NCI-H2107 treated with DMSO at 0.1 percent for 48 hours (cell line): ENCODE measurements around the gene NEK6.
A peak's percentile ranks its signal among the peaks of the same experiment; 100 is the strongest.

Experiments
- DNase-seq: peaks from one replicate; lab custom pipeline; 2025; ENCODE audit not compliant: unreplicated experiment; lab: John Stamatoyannopoulos, UW

The NEK6 gene

DNA sequence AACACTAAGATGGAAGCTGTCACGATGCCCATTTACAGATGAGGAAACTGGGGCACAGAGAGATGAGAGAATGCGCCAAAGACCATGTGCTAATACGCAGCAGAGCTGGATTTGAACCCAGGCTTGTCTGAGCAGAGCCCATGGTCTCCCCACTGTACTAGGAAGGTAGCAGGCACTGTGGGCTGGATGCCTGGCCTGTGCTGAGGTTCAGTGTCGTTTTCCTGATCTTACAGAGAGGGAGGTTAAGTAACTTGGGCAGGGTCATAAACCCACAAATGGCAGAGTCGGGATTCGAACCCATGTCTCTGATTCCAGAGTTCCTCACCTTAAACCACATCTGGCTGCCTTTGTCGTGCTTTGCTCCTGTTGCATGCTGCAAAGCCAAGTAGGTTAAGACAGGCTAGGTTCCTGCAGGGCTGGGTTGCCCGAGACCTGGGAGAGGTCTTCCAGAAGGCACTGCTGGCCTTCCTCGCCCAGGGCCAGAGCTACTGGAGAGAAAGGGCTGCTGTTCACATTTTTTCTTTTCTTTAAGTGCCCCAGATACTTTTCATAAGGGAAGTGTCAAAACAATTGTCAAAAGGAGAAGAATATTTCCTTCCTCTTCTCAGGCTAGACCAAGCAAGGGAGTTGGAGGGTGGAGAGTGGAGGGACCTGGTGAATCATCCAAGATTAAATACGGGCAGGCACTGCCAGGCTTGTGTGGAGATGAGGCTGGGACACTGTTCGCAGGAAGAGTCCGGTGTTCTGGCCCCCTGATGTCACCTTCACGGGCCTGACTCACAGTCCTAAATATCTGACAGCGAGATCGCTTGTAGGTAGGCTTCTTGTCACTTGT, 3.2 kb downstream of the NEK6 start:
- DNase-seq: no peak

GRCh38 chr9:124261736-124262648, 4.2 kb downstream of the NEK6 start:
- DNase-seq: no peak

- no peak for DNase-seq
These were observed 4.9 kb downstream of the NEK6 start for GRCh38 chr9:124262649-124262972.

GRCh38 chr9:124263213-124263612, 5.5 kb downstream of the NEK6 start:
- no peak for DNase-seq

GRCh38 chr9:124263800-124264426, 6.2 kb downstream of the NEK6 start:
- no peak for DNase-seq

- no peak for DNase-seq
These were observed 7.1 kb downstream of the NEK6 start for GRCh38 chr9:124264823-124265233.

DNA sequence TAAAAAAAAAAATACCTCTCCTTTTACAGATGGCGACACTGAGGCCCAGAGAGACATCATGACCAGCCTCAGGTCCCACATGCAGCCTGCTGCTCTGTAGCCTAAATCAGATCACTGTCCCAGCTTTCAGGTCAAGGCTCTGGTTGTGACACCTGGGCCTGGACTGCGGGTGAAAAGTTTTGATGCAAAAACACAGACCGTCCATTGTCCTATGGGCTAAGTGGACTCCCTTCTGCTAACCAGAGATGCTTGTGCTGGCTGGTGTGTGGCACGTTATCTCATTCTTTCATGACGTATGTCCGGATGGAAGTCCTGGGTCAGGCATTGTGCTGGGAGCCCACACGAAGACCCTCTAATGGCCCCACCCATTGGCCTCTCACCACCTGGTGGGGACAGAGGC, 7.8 kb downstream of the NEK6 start:
- DNase-seq: no peak

GRCh38 chr9:124266139-124266825, 8.5 kb downstream of the NEK6 start:
- no peak for DNase-seq

DNA sequence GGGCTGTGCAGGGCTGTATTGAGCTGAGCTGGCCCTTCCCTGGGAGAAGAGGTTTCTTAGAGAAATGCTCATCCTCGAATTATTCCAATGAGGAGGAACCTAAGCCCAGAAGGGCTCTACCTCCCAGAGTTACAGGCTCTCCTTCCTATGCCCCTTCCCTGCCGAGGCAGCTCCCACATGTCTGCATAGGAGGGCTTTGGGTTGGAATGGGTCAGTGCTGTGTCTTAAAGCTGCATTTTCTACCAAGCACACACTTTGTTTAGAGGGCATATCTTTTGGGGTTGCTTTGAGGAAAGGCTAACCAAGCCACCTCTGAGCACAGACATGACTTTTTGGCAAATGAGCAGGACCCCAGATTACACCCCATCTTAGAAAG, 9.1 kb downstream of the NEK6 start:
- DNase-seq: no peak

- peak; percentile 74 for DNase-seq
These were observed 9.6 kb downstream of the NEK6 start for GRCh38 chr9:124267271-124267807.

DNA sequence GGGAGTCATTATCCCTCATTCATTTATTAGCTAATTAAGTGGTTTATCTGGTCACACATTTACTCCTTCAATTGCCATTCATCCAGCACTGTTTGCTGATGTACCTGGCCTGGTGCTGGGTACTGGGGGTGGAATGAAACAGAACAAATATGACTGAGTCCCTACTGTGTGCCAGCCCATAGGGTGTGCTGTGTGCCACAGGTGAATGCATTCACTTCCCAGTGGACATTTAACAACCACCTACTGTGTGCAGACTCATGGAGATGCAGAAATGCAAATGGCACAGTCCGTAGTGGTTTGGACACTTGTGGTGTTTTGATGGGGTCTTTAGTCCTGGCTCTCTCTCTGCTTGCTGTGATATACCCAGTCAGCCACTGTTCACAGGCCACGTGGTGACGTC, 10.5 kb downstream of the NEK6 start:
- DNase-seq: no peak

GRCh38 chr9:124268661-124269060, 10.9 kb downstream of the NEK6 start:
- DNase-seq: no peak

GRCh38 chr9:124269556-124269955, 11.8 kb downstream of the NEK6 start:
- no peak for DNase-seq

GRCh38 chr9:124270504-124271335, 13.0 kb downstream of the NEK6 start:
- peak; percentile 36 for DNase-seq

- peak; percentile 69 for DNase-seq
These were observed 13.9 kb downstream of the NEK6 start for GRCh38 chr9:124271660-124272059.

DNA sequence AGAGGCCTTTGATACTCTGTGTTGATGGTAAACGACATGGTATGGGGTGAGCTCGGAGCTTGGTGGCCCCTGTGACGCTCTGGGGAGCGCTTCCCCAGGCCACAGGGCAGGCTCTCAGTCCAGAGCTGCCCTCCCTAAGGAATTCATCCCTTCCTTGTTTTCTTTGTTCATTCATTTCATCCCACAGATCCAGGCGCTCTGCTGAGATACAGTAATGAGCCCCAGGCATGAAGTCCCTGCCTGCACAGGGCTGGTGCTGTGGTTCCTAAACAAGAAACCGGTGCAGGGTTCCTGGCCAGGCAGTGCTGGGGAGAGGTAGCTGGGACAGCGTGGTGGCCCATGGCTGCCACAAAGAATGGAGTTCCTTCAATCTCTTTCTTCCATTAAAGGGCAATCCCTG, 14.4 kb downstream of the NEK6 start:
- DNase-seq: no peak

- DNase-seq: no peak
These were observed 15.2 kb downstream of the NEK6 start for GRCh38 chr9:124272979-124273378.

DNA sequence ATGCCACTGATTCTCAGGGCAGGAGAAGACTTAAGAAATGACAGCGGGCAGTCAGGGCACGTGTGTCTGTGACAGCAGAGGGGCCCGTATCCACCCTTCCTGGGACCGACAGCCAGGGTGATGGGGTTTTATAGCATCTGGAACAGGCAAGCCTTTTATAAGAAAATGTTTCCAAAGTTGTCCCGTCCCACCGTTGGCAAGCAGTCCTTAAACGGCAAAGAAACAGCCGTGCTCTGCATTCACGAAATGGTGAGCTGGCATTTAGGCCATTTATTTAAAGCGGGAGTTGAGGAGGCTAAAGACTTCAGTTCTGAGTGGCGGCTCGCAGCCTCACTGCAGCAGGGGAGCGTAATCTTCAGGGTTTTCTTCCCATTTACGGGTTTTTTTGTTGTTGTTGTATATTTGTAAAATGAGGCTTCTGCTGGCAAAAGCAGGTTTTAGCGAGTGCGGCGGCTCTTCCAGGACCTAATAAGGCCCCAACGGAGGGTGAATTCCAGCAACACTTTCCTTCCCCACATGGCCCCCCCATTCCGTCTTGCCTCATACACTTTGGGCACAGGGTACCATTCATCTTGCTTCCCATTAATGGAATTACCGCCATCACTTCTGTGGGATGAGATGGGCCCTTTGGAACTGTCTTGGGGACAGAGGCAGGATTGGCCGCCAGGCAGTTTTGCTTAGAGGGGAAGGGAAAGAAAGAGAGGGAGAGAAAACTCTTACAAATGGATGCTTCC, 15.8 kb downstream of the NEK6 start:
- DNase-seq: no peak

DNA sequence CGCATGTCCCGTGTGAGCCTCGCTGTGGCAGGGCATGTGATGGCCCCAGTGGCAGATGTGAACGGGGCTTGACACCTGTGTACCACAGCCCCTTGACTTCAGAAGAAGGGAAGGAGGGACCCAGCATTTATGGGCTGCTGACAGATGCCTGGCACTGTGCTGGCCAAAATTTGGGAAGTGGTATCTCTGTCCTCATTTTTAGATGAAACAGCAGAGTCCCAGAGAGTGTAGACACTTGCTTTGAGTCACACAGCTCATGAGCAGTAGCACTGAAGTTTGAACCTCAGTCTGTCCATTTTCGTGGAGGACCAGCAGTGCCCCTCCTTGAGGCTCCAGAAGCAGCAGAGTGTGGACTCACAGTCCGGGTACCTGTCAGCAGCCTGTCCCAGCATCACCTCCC, 16.5 kb downstream of the NEK6 start:
- DNase-seq: no peak
